Stimulated activated CD8-positive, alpha-beta memory T cell treated with anti-CD3 and anti-CD28 coated beads, Interleukin-4, amount 100 ng/mL, for 24 hours (primary cell): Measurements from ENCODE around the gene PDE6B.
"Not testable (repeated sequence)": the region's sequence is repeated elsewhere in the genome, so short reads cannot be mapped to it uniquely, and the experiment has no call there.

ENCODE experiments used
- DNase-seq: peaks from one replicate; pipeline ENCODE4 v3.0.0-alpha.2; 2020; ENCODE audit warnings: low read depth

The PDE6B gene

GRCh38 chr4:635851-636627, 10.7 kb downstream of the PDE6B start:
- DNase-seq = no peak

DNA sequence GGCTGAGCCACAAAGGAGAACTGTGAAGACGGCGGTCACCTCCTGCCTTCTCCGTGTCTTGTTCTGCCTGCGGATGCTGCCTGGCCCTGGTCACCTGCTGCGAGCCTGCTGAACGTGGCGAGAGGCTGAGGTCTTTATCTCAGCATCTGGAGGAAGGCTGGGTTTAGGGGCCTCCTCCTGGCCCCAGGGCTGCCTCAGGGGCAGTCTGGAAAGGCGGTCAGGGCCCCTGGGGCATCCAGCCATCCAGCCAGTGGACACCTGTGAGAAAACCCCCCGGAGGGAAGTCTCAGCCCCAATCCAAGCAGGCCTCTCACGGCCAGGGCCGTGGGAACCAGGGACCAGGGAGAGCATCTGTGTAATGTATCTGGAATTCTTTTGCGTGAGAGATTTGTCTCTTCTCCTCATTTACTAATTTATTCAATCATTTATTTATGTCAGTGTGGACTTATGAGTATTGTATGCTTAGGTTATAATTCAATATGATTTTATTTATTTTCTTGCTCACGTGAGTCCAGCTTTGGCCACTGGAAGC, 11.3 kb downstream of the PDE6B start:
- no peak for DNase-seq

DNA sequence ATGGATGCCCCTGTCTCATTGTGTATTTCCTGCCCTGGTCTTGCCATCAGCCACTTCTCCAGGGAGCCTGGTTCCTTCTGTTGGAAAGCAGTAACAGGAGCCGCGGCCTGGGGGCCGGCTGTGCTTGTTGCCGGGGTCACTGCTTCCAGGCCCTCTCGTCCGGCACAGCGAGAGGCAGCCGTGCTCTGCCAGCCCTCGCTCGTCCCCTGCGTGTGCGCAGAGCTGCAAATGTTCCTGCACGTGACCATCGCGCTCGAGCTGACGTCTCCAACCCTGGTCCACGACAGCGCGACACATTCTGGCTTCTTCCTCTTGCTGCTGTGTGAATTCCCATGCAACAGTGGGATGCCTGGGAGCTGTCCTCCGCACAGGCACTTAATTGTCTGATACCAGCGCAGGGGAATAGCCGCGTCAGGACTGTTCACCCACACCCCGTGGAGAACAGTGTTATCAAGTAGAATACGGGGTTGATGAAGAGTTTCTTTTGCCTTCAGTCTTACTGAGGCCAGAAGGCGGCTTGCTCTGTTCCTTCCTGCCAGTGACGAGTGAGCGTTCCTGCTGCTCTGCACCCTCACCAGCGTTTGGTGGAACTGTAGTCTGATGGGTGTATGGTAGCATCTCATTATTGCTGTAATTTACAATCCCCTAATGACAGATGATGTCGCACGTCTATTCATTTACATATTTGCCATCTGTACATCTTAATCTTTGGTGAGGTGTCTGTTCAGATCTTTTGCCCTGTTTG, 12.3 kb downstream of the PDE6B start:
- DNase-seq = no peak

GRCh38 chr4:642366-642765, 17.0 kb downstream of the PDE6B start:
- not testable (repeated sequence) for DNase-seq

DNA sequence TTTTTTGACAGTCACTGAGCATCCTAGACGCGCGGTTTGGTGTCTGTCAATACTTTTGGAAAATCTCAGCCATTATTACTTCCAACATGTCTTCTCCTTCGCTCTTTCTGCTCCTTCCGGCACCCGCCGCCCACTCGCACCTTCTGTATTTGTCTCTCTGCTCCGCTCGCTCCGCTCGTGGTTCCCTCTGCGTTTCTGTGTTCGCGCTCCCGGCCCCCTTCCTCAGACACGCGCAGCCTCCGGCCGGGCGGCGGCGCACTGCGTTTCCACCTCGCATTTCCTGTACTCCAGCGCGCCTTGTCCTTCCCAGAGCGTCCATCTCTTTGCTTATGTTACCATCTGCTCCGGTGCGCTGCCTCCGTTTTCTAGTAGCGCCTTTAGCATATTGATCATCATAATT, 21.1 kb downstream of the PDE6B start:
- peak; percentile 16 for DNase-seq

DNA sequence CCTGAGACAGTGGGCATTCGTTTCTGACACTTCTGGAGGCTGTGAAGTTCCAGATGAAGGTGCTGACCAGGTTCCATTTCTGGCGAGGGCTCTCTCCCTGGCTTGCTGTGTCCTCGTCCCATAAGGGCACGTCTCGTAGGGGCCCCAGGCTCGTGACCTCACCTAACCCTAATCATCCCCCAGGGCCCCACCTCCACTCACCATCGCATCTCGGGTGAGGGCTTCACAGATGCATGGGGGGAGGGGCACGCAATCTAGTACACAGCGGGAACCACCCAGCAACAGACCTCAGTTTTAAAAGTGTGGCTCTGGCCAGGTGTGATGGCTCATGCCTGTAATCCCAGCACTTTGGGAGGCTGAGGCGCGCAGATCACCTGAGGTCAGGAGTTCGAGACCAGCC, 22.1 kb downstream of the PDE6B start:
- DNase-seq = no peak

- DNase-seq = no peak
Measured at GRCh38 chr4:648579-649292, 23.4 kb downstream of the PDE6B start.

DNA sequence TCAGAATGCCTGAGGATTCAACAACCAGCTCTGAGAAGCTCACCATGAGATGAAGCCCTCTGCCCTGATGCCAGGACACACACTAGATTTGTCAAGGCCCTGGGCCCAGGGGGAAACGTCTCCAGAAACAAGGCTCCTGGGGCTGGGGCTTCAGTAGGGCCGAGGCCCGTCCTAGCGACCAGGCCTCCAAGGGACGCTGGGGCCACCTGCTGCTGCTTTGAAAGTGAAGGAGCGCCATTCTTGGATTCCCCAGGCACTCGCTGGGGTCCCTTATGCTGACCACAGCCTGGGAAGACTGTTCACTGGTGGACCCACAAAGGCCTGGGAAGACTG, 23.9 kb downstream of the PDE6B start:
- DNase-seq = no peak

DNA sequence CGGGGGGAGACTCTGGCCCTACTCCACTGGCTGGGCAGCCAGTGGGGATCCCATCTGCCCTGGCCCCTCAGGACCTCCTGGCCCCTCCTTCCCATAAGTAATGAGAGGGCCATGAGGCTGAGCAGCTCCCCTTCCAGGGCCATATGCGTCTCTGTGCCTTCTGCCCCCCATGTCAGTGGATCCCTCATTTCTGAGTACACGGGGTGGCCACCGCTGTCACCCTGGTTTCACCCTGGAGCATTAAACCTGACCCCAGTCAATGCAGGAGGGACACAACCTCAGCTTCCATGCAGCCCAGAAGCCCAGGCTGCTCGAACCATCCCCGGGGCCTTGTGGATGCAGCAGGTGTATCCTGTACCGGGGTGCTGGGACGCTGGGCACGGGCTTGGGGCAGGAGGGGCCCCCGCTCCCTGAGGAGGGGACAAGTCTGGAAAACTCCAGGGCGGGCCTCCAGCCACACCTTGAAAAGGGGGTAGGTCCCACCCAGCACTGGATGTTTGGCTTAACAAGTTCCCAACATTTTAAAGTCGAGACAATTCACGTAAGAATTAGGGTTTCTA, 24.5 kb downstream of the PDE6B start:
- DNase-seq = no peak

GRCh38 chr4:650461-650860, 25.1 kb downstream of the PDE6B start:
- DNase-seq = no peak

GRCh38 chr4:650951-651883, 25.8 kb downstream of the PDE6B start:
- DNase-seq = no peak

- DNase-seq = no peak
Measured at GRCh38 chr4:651884-652642, 26.7 kb downstream of the PDE6B start.

DNA sequence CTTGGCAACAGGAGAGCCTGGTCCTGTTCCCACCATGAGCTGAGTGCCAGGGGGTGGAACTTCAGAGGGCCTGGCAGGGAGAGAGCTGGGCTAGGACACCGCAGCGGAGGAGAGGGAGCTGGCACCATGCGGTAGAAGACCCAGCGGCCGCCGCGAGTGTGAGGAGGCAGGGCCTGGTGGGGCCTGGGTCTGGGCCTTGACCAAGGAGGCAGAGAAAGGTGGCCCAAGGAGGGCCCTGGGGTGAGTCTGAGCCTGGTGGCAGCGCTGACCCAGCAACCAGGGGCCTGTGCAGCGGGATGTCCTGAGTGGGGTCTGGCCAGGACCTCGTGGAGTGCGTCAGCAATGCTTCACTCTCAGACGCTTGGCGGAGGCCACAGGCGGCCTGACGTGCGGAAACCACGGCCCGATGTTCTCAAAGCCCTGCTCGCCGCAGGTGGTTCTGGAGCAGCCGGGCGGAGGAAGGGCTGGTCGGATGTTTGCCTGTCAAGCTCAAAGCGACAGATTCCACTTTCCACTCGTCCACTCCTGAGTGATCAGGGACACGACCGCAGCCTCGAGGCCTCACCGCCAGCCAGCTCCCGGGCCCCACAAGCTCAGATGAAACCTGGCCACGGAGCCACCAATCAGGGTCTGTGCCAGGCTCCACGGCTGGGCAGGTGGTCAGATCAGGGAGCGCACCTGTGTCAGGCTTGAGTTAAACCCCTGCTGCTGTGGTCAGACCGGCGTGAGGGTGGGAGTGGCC, 27.9 kb downstream of the PDE6B start:
- no peak for DNase-seq

GRCh38 chr4:653831-654502, 28.6 kb downstream of the PDE6B start:
- DNase-seq = no peak

DNA sequence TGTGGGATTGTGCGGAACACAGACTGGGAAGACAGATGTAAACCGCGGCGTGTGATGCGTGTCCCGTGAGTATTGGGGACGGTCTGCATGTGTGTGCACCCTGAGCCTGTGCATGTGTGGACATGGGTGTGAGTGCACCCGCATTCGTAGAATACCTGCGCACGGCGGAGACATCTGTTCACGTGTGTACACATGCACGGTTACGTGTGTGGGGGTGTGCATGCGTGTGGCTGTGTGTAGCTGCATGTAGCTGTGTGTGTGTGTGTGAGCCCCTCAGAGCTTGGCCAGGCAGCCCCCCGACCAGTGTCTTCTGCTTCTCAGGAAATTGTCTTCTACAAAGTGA, 29.1 kb downstream of the PDE6B start:
- DNase-seq = no peak

GRCh38 chr4:654871-655463, 29.6 kb downstream of the PDE6B start:
- no peak for DNase-seq

DNA sequence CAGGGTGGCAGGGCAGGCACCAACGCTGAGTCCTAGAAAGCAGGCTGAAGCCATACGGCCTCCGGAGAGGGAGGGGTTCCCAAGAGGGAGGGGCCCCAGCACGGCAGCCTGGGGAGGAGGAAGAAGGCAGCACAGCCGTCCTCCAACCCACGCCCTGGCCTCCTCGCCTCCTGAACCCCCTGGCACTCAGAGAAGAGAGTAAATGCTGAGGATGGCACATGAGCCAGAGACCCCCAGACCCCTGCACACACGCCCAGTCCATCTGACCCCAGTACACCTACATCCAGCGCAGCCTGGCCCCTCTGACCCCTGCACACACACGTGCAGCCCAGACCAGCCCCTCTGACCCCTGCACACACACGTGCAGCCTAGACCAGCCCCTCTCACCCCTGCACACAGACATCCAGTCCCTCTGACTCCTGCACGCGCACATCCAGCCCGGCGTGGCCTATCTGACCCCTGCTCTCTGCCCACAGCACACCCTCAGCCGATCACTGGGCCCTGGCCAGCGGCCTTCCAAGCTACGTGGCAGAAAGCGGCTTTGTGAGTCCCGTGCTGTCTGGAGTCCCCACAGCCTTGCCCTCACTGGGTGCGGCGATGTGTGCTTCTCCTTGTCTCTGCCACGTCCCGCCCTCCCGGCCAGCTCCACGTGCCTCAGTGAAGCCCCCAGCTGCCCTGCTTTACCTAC, 30.2 kb downstream of the PDE6B start:
- no peak for DNase-seq
